Activated CD4-positive, CD25-positive, alpha-beta regulatory T cell treated with anti-CD3 and anti-CD28 coated beads, Interleukin-2, amount 50 U/mL, for 72 hours (primary cell): Measurements from ENCODE around the gene POLE2.
A peak's percentile ranks its signal among the peaks of the same experiment; 100 is the strongest.
"Not testable (repeated sequence)": the region's sequence is repeated elsewhere in the genome, so short reads cannot be mapped to it uniquely, and the experiment has no call there.

Source experiments
- DNase-seq: peaks from one replicate; pipeline ENCODE4 v3.0.0; 2021

Gene POLE2

GRCh38 chr14:49657500-49657899, 30.5 kb downstream of the POLE2 start:
- DNase-seq = not testable (repeated sequence)

GRCh38 chr14:49654511-49654910, 33.5 kb downstream of the POLE2 start:
- no peak for DNase-seq

- DNase-seq = no peak
Observed at GRCh38 chr14:49653508-49653907, 34.5 kb downstream of the POLE2 start.

- DNase-seq = no peak
Observed at GRCh38 chr14:49642163-49642562, 45.9 kb downstream of the POLE2 start.

GRCh38 chr14:49641697-49642129, 46.3 kb downstream of the POLE2 start:
- DNase-seq = no peak

- no peak for DNase-seq
Observed at GRCh38 chr14:49640540-49641417, 47.2 kb downstream of the POLE2 start.

- no peak for DNase-seq
Observed at GRCh38 chr14:49637534-49638078, 50.4 kb downstream of the POLE2 start.

GRCh38 chr14:49636866-49637265, 51.1 kb downstream of the POLE2 start:
- no peak for DNase-seq

GRCh38 chr14:49634547-49635334, 53.3 kb downstream of the POLE2 start, which contains the start of gene DNAAF2:
Gene DNAAF2 (minus strand): TSS chr14:49635244. CDS start chr14:49635149, 95 bp downstream.
- DNase-seq = peak; percentile 65

GRCh38 chr14:49633640-49634546, 54.1 kb downstream of the POLE2 start:
- peak; percentile 94 for DNase-seq

GRCh38 chr14:49623941-49624839, 63.8 kb downstream of the POLE2 start:
- no peak for DNase-seq

- no peak for DNase-seq
Observed at GRCh38 chr14:49623387-49623786, 64.6 kb downstream of the POLE2 start.

- no peak for DNase-seq
Observed at GRCh38 chr14:49622022-49622607, 65.9 kb downstream of the POLE2 start.

- DNase-seq = peak; percentile 64
Observed at GRCh38 chr14:49621114-49621881, 66.7 kb downstream of the POLE2 start.

- DNase-seq = peak; percentile 96
Observed at GRCh38 chr14:49620182-49621113, 67.6 kb downstream of the POLE2 start, which contains the start of the genes MGAT2 and RPL36AL. Gene MGAT2 (plus strand): TSS chr14:49620799. CDS start chr14:49621269, 470 bp downstream. Gene RPL36AL (minus strand): TSS chr14:49620626. CDS start chr14:49619104, 1,522 bp downstream.

- no peak for DNase-seq
Observed at GRCh38 chr14:49619730-49620129, 68.3 kb downstream of the POLE2 start.

GRCh38 chr14:49619273-49619672, 68.7 kb downstream of the POLE2 start:
- not testable (repeated sequence) for DNase-seq

GRCh38 chr14:49617852-49618519, 70.0 kb downstream of the POLE2 start:
- DNase-seq = no peak
